ENCODE measurements around the gene AP5S1.

Gene AP5S1

DNA sequence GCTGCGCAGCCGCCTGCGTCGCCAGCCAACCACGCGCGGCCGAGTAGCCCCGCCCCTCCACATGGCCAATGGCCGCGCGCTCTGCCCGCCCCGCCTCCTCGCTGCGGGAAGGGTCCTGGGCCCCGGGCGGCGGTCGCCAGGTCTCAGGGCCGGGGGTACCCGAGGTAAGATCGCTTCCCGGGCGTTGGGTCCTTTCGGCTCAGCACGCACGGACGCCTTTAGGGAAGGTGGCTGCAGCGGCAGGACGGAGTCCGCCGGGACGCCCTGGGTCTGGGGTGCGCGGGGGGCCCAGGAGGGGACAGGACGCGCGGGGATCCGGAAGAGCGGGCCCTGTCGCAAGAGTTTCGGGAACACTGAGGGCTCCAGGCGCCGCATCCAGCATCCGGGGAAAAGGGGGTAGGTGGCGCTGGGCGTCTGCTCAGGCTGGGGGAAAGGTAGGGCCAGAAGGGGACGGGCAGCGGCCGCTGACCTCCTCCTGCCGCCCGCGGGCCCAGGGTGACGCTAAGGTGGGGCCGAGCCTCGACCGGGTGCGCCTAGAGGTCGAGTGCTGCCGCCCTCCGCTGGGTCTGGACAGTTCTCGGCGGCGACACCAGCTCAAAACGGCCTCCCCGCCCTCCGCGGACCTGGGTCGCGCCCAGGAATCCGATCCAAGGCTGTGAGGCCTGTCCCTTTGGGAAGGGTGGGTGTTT, 26.5 kb downstream of the AP5S1 start, which contains the start of gene MAVS:
Gene MAVS (plus strand): TSS at position 95 of the 689 bp plus-strand sequence. CDS start 7,791 bp downstream, outside the sequence.
- peak; percentile 92 for DNase-seq

GRCh38 chr20:3847429-3847940, 27.1 kb downstream of the AP5S1 start:
- no peak for DNase-seq

GRCh38 chr20:3848565-3848964, 28.2 kb downstream of the AP5S1 start:
- DNase-seq, result no peak

- no peak for DNase-seq
Measured at GRCh38 chr20:3854462-3854871, 34.1 kb downstream of the AP5S1 start.

DNA sequence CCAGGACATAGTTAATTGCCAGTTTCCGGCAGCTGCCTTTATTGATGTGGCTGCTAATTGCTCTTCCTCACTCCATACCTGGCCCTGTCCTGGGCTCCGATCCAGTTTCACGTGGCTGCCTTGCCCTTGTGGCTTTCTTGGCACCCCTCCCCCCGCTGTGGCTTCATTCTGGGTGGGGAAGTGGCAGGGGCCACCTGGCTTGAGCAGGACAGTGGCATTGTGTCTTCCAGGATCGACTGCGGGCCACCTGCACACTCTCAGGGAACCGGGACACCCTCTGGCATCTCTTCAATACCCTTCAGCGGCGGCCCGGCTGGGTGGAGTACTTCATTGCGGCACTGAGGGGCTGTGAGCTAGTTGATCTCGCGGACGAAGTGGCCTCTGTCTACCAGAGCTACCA, 37.1 kb downstream of the AP5S1 start:
- no peak for DNase-seq

DNA sequence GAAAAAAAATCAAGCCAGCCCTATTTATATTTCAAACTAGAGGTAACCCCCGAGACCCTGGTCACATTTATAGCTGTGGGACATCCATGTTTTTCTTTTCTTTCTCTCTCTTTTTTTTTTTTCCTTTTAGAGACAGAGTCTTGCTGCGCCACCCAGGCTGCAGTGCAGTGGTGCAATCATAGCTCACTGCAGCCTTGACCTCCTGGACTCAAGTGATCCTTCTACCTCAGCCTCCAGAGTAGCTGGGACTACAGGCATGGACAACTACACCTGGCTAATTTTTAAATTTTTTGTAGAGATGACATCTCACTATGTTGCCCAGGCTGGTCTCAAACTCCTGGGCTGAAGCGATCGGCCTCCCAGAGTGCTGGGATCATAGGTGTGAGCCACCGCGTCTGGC, 38.3 kb downstream of the AP5S1 start:
- no peak for DNase-seq

- DNase-seq, result no peak
Measured at GRCh38 chr20:3861191-3861590, 40.8 kb downstream of the AP5S1 start.

- no peak for DNase-seq
Measured at GRCh38 chr20:3862333-3862732, 42.0 kb downstream of the AP5S1 start.

DNA sequence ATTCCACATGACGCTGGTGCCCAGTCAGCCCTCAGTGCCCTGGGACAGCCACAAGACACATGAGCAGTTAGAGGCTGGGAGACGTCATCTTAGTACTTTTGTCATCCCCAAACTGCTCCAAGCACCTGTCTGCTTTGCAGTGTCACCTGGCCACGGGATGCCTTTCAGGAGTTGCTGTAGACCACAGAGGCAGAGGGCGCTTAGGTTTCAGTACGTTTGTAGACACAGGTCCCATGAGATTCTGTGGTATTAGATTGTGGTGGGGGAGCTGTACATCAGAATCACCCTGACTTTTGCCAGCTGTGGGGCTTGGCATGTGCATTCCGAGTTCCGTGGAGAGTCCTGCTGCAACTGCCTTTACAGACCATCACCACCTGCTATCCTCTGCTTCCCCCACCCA, 43.0 kb downstream of the AP5S1 start:
- no peak for DNase-seq

DNA sequence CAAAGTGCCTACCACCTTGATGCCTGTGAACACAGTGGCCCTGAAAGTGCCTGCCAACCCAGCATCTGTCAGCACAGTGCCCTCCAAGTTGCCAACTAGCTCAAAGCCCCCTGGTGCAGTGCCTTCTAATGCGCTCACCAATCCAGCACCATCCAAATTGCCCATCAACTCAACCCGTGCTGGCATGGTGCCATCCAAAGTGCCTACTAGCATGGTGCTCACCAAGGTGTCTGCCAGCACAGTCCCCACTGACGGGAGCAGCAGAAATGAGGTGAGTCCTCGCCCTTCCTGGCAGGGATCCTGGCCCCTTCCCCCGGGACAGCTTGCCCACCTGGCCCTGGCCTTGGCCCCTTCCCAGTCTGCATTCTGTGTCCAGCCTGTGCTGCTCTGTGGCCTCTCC, 44.2 kb downstream of the AP5S1 start:
- DNase-seq, result no peak

DNA sequence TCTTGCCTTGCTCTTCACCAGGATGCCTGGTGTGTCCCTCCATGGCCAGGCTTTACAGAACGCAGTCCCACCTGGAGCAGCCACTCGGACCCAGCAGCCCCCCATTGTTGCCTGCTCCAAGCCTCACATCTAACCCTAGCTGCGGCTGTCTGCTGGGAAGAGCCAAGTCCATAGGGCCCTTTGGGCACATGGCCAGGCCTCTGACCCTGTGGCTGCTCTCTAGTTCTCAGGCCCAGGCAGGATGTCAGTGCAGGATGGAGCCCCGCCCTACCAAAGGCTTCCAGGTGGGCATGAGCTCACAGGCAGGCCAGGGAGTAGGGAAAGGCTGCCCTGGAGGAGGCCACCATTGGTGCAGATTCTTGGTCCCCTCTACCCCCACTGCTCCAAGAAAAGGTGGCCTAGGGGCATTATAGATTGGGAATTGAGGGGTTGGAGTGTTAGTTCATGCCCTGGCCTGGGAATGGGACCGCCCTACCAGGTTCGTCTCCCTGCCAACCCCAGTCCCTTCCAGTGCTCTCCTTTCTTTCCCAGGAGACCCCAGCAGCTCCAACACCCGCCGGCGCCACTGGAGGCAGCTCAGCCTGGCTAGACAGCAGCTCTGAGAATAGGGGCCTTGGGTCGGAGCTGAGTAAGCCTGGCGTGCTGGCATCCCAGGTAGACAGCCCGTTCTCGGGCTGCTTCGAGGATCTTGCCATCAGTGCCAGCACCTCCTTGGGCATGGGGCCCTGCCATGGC, 45.0 kb downstream of the AP5S1 start:
- DNase-seq, result no peak

DNA sequence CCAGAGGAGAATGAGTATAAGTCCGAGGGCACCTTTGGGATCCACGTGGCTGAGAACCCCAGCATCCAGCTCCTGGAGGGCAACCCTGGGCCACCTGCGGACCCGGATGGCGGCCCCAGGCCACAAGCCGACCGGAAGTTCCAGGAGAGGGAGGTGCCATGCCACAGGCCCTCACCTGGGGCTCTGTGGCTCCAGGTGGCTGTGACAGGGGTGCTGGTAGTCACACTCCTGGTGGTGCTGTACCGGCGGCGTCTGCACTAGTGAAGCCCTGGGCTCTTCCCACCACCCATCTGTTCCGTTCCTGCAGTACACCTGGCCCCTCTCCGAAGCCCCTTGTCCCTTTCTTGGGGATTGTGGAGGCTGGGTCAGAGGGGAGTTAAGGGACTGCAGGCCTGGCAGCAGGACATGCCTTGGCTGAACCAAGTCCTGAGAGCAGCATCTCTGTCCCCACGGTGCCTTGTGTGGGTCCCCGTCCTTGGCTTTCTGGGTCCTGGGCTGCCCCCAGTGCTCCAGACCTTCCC, 45.6 kb downstream of the AP5S1 start:
- DNase-seq, result no peak

- no peak for DNase-seq
Measured at GRCh38 chr20:3866464-3866863, 46.1 kb downstream of the AP5S1 start.

DNA sequence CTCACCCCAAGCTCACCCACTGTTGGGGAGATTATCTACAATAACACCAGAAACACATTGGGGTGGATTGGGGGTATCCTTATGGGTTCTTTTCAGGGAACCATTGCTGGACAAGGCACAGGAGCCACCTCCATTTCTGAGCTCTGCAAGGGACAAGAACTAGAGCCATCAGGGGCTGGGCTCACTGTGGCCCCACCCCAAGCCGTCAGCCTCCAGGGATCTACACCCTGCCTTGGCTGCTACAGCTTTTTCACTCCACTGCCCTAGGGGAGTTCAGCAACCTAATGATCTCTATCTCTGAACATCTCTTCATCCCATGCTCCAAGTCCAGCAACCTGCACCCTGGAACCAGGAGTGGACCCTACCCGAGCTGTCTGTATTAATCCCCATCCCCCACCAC, 47.5 kb downstream of the AP5S1 start:
- no peak for DNase-seq

- no peak for DNase-seq
Measured at GRCh38 chr20:3869839-3870634, 49.7 kb downstream of the AP5S1 start.

DNA sequence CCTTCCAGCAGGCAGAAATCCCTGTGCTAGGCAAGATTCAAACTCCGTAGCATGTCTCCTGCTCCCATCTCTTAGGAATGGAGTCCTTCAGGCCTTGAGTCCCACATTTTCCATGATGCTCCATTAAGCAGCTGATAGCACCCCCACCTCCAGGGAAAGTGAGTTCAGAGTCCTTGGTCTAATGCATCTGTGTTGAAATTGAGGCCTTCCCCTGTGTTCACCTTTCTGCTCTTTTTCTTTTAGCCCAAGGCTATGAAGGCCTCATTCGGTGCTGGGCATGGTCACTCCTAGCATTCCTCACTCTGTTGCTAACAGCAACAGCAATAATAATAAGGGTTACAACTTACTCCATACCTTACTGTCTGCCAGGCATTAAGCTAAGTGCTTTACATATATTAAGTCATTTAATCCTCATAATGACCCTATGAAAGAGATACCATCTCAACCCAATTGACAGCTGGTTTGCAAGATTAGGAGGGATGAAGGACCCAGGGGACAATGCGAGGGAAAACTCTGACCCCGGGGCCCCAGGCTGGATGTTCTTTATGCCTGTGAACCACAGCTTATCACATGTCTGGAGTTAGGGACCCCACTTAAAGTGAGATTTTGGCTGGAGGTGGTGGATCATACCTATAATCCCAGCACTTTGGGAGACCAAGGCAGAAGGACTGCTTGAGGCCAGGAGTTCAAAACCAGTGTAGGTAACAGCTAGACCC, 51.4 kb downstream of the AP5S1 start:
- DNase-seq, result no peak

DNA sequence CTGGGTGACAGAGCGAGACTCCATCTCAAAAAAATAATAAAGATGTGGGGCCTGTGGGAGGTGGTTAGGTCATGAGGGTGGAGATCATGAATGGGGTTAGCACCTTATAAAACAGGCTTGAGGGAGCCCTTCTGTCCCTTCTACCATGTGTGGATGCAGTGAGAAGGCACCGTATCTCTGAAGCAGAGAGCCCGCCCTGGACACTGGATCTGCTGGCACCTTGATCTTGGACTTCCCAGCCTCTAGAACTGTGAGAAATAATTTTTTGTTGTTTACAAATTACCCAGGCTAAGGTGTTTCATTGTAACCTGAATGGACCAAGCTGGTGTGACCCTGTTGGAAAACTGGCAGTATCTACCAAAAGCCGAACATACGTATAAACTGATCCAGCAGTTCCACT, 53.2 kb downstream of the AP5S1 start:
- no peak for DNase-seq

DNA sequence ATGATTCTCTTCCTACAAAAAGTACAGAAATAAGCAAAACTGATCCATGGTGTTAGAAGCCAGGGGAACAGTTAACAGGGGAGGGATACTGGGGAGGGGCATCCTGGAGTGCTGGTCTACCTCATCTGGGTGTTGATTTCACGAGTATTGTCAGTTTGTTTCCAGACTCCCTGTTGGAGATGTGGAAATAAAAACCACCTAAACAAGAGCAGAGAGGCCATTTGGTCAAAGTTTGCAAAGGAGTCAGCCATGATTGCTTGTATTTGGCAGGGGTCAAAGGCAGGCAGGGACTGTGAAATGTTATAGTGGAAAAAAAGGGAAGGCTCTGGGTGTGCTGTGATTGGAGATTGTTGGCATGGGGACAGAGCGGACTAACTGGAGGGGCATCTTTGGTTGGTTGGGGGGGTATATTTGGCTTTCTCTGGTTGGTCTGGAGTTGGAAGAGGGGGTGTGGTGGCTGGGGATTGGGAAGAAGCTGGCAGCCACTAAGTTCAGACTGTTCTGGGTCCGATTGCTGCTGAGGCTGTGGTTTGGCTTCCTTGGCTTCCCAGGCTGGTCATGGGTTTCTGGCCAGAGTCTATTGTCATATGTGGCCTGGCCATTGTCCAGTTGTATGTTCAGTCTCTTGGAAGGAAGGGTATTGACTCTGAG, 54.0 kb downstream of the AP5S1 start:
- DNase-seq, result no peak

GRCh38 chr20:3875378-3875974, 55.1 kb downstream of the AP5S1 start:
- no peak for DNase-seq

DNA sequence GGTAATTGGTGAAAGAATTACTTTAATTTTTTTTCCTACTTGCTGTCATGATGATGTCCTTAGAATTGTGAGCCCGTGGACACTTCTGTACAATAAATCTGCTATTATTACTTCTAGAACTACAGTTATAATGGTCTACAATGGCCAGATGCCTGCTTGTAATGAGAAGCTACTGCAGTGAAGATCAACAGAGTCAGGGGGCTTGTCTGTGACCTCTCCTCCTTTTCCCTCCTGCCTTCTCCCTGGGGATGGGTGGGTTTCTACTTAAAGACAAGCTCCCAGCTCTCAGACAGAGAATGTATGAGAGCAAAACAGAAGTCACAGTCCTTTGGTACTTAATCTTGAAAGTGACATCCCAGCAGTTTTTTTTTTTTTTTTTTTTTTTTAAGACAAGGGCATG, 55.7 kb downstream of the AP5S1 start:
- DNase-seq, result no peak

DNA sequence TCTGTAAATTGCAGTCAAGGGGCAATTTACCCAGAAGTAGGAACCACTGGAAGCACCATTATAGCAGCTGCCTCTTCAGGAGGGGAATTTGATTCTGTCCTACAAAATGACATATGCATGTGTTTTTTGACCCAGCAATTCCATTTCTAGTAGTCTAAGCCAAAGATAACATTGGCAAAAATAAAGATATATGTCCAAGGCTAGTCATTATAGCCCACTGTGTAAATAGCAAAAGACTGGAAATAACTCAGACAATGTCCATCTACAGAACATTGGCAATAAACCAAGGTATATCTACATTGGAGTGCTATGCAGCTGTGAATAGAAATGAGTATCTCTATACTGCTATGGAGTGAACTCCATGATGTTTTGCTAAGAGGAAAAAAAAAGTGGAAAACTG, 56.3 kb downstream of the AP5S1 start:
- no peak for DNase-seq

All from activated CD4-positive, alpha-beta T cell treated with anti-CD3 and anti-CD28 coated beads, Interleukin-10, Interleukin-2, amounts not matched to agents 100 ng/mL and 50 ng/mL, durations not matched to agents 16 hours and 8 hours (primary cell).